GM23338 (cell line): ENCODE results near the gene TINCR. TPM values are rescaled to one million over a fixed set of nuclear protein-coding genes. Genes with fewer than 3 reads are reported as not detected.

Experiments used
- ATAC-seq: fragments of 200-7000 bp; cut with Tn5 transposase; 3 replicates; pipeline ENCODE4 v1.9.1; 2020
- DNase-seq: peaks from one replicate; pipeline ENCODE4 v3.0.0-alpha.2; 2015; ENCODE audit warnings: low spot score
- H2AFZ ChIP-seq: fragments of 200-600 bp; sonication (generic); 2 replicates; pipeline ENCODE4 v1.8.0; 2016; ENCODE audit warnings: antibody characterized with exemption, mild to moderate bottlenecking, moderate library complexity
- H3F3A ChIP-seq: fragments of 200-600 bp; sonication (generic); replicated peaks from 2 replicates; pipeline ENCODE4 v1.8.0; 2017; ENCODE audit warnings: antibody characterized with exemption, mixed run types, low read depth
- H3K27ac ChIP-seq: fragments of 200-600 bp; sonication (generic); 2 replicates; pipeline ENCODE4 v1.6.1; 2016; ENCODE audit warnings: low read depth
- H3K27me3 ChIP-seq: fragments of 200-600 bp; sonication (generic); 2 replicates; pipeline ENCODE4 v1.8.0; 2016; ENCODE audit warnings: mild to moderate bottlenecking, mixed run types, moderate library complexity; ENCODE audit not compliant: insufficient read depth
- H3K36me3 ChIP-seq: fragments of 200-600 bp; sonication (generic); 2 replicates; pipeline ENCODE4 v1.8.0; 2016; ENCODE audit warnings: mild to moderate bottlenecking; ENCODE audit not compliant: insufficient read depth
- H3K4me1 ChIP-seq: fragments of 200-600 bp; sonication (generic); 2 replicates; pipeline ENCODE4 v1.8.0; 2016; ENCODE audit warnings: mild to moderate bottlenecking, moderate library complexity; ENCODE audit not compliant: insufficient read depth
- H3K4me2 ChIP-seq: fragments of 200-600 bp; sonication (generic); 2 replicates; pipeline ENCODE4 v1.7.1; 2017; ENCODE audit warnings: mixed run types
- H3K4me3 ChIP-seq: fragments of 200-600 bp; sonication (generic); 2 replicates; pipeline ENCODE4 v1.6.1; 2016; ENCODE audit warnings: mixed run types
- H3K79me2 ChIP-seq: fragments of 200-600 bp; sonication (generic); replicated peaks from 2 replicates; pipeline ENCODE4 v1.8.0; 2017; ENCODE audit warnings: mild to moderate bottlenecking; ENCODE audit not compliant: insufficient read depth
- H3K9me2 ChIP-seq: fragments of 200-600 bp; sonication (generic); 2 replicates; pipeline ENCODE4 v1.8.0; 2017; ENCODE audit not compliant: insufficient read depth
- H4K20me1 ChIP-seq: fragments of 200-600 bp; sonication (generic); replicated peaks from 2 replicates; pipeline ENCODE4 v1.8.0; 2017; ENCODE audit warnings: mild to moderate bottlenecking; ENCODE audit not compliant: insufficient read depth
- H3K27ac Mint-ChIP-seq: 2 replicates; pipeline ENCODE4 v1.8.0; 2020; ENCODE audit warnings: inconsistent platforms, mild to moderate bottlenecking, moderate library complexity, mixed read lengths
- H3K27me3 Mint-ChIP-seq: 3 replicates; pipeline ENCODE4 v1.8.0; 2022; ENCODE audit warnings: low read depth, mild to moderate bottlenecking, moderate library complexity, mixed read lengths, inconsistent platforms; ENCODE audit not compliant: insufficient read depth, poor library complexity
- H3K36me3 Mint-ChIP-seq: 3 replicates; pipeline ENCODE4 v1.8.0; 2021; ENCODE audit warnings: low read depth, mild to moderate bottlenecking, inconsistent platforms, moderate library complexity, mixed read lengths
- H3K4me1 Mint-ChIP-seq: 3 replicates; pipeline ENCODE4 v1.8.0; 2020; ENCODE audit warnings: mild to moderate bottlenecking, inconsistent platforms, mixed read lengths
- H3K4me3 Mint-ChIP-seq: 3 replicates; pipeline ENCODE4 v1.8.0; 2021; ENCODE audit warnings: moderate library complexity, mild to moderate bottlenecking, inconsistent platforms, mixed read lengths
- H3K9me3 Mint-ChIP-seq: 3 replicates; pipeline ENCODE4 v1.8.0; 2020; ENCODE audit warnings: moderate library complexity, mild to moderate bottlenecking, inconsistent platforms, mixed read lengths
- EZH2phosphoT487 ChIP-seq: fragments of 200-600 bp; sonication (generic); IDR thresholded peaks from one replicate; pipeline ENCODE4 v1.8.1; 2018; ENCODE audit warnings: antibody characterized with exemption; ENCODE audit not compliant: unreplicated experiment
- NANOG ChIP-seq: IDR thresholded peaks from 2 replicates; pipeline ENCODE4 v1.6.1; 2016; ENCODE audit warnings: antibody characterized with exemption, borderline replicate concordance
- POLR2AphosphoS5 ChIP-seq: IDR thresholded peaks from 2 replicates; pipeline ENCODE4 v1.6.1; 2016; ENCODE audit warnings: antibody characterized with exemption, low read depth
- ZNF114 ChIP-seq: fragments of 250-450 bp; sonication (Bioruptor Pico); IDR thresholded peaks from 2 replicates; pipeline ENCODE4 v1.5.0; 2020; ENCODE audit warnings: mild to moderate bottlenecking, moderate library complexity
- ZNF331 ChIP-seq: fragments of 250-450 bp; sonication (Bioruptor Pico); IDR thresholded peaks from 2 replicates; pipeline ENCODE4 v1.5.0; 2020; ENCODE audit warnings: low read depth, mild to moderate bottlenecking, moderate library complexity
- polyA plus RNA-seq: library from polyadenylated mRNA; unstranded; fragments of >200 nt; fragmentation: Nextera tagmentation; extraction: Ambion mirVana; gene quantifications from 2 replicates; pipeline ENCODE4 v1.2.1, GENCODE V29; 2016
- total RNA-seq: library from RNA; depleted of rRNA; stranded (reverse); fragments of >200 nt; shearing (Covaris generic); gene quantifications from 2 replicates; pipeline ENCODE4 v1.2.3, GENCODE V29; 2014
- TF ChIP-seq, protein P1 (sequence below): fragments of 250-450 bp; sonication (Bioruptor Pico); IDR thresholded peaks from 2 replicates; pipeline ENCODE4 v1.5.0; 2020; ENCODE audit warnings: mild to moderate bottlenecking, moderate library complexity
- TF ChIP-seq, protein P2 (sequence below): IDR thresholded peaks from one replicate; pipeline ENCODE4 v1.6.1; 2018; ENCODE audit warnings: antibody characterized with exemption; ENCODE audit not compliant: unreplicated experiment
- TF ChIP-seq, protein P3 (sequence below), 2 experiments: fragments of 200-600 bp in 1 of 2; sonication (generic) in 1 of 2; conservative IDR thresholded peaks; 2 replicates each; pipeline versions ENCODE4 v1.5.1 to v1.6.1; 2016 to 2017; ENCODE audit warnings: antibody characterized with exemption in 2 of 2, low read depth in 2 of 2, mild to moderate bottlenecking in 2 of 2, moderate library complexity in 1 of 2
- TF ChIP-seq, protein P4 (sequence below): IDR thresholded peaks from 2 replicates; pipeline ENCODE4 v1.6.1; 2016; ENCODE audit warnings: antibody characterized with exemption

The TINCR gene
- total and polyA plus RNA-seq, 2 experiments from 2014 or later = 0.42 to 0.97 TPM

DNA sequence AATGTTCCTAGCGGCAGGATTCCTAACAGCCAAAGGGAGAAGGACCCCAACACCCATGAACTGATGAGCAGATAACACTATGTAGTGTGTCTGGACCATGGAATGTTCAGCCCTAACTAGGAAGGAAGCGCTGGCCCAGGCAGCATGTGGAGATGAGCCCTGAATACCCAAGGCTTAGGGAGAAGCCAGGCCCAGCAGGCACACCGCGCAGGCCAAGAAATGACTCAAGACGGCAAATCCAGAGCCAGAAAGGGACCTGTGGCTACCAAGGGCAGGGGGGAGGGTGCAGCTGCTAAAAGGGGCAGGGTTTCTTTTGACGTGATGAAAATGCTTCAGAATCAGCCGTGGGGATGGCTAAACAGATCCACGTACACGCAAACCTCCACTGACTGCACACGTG is 20.7 kb upstream of the TINCR start:
- H3K36me3 Mint-ChIP-seq = peaks cover 58% of the 10 kb centered on the region
- no peak overlapping the region for H3K4me3 ChIP-seq
- H3K27ac Mint-ChIP-seq = peak overlapping the region; percentile 49; the same call in 1 of the 2 replicates
- H3K79me2 ChIP-seq = no peaks in the 10 kb centered on the region; the same call in 1 of the 2 replicates
- H3F3A ChIP-seq = peaks cover 10% of the 10 kb centered on the region
- peaks cover 14% of the 10 kb centered on the region; the same call in 1 of the 2 replicates for H3K4me1 ChIP-seq
- no peak overlapping the region for H2AFZ ChIP-seq
- no peaks in the 10 kb centered on the region for H3K9me2 ChIP-seq
- ATAC-seq (no peak), DNase-seq (no peak)
- peaks cover 3% of the 10 kb centered on the region; the same call in 1 of the 2 replicates for H4K20me1 ChIP-seq
- no peaks in the 10 kb centered on the region; the same call in 2 of the 3 replicates for H3K9me3 Mint-ChIP-seq
- H3K27me3 ChIP-seq = no peaks in the 10 kb centered on the region
- no peak overlapping the region for H3K27ac ChIP-seq
- TF ChIP-seq NANOG = no peak
- peaks cover 9% of the 10 kb centered on the region for H3K27me3 Mint-ChIP-seq
- peaks cover 39% of the 10 kb centered on the region for H3K4me1 Mint-ChIP-seq
- H3K36me3 ChIP-seq = peaks cover 17% of the 10 kb centered on the region
- H3K4me3 Mint-ChIP-seq = no peak overlapping the region; the same call in 2 of the 3 replicates
- no peak overlapping the region for H3K4me2 ChIP-seq

DNA sequence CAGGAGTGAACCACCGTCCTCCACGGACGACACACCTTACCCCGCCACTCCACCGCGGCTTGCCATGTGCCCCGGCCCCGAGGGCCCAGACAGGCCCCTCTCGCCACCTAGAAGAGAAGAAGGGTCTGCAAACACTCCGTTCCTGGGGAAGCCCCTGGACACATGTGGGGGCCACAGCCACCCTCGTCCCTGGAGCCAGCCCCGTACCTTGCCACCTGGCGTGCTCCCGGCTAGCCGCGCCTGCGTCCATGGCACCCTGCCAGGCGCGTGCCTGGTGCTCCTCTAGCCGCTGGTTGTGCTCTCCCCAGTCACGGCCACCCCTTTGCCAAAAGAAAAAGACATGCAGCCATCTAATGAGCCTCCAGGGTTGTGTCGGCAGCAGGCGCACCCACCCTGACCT is 19.9 kb upstream of the TINCR start:
- H3K9me3 Mint-ChIP-seq = no peaks in the 10 kb centered on the region; the same call in 2 of the 3 replicates
- no peak overlapping the region for H2AFZ ChIP-seq
- H3K4me1 ChIP-seq = peaks cover 14% of the 10 kb centered on the region; the same call in 1 of the 2 replicates
- no peak overlapping the region for H3K27ac Mint-ChIP-seq
- H3K27me3 Mint-ChIP-seq = peaks cover 9% of the 10 kb centered on the region
- DNase-seq (no peak), ATAC-seq (no peak)
- H3K9me2 ChIP-seq = no peaks in the 10 kb centered on the region
- peaks cover 50% of the 10 kb centered on the region for H3K36me3 Mint-ChIP-seq
- H3K27ac ChIP-seq = no peak overlapping the region
- H3K4me2 ChIP-seq = no peak overlapping the region
- no peak overlapping the region for H3K4me3 ChIP-seq
- peaks cover 16% of the 10 kb centered on the region for H3K36me3 ChIP-seq
- no peaks in the 10 kb centered on the region; the same call in 1 of the 2 replicates for H3K79me2 ChIP-seq
- H3K4me3 Mint-ChIP-seq = no peak overlapping the region
- peaks cover 3% of the 10 kb centered on the region; the same call in 1 of the 2 replicates for H4K20me1 ChIP-seq
- peaks cover 39% of the 10 kb centered on the region for H3K4me1 Mint-ChIP-seq
- peaks cover 8% of the 10 kb centered on the region for H3F3A ChIP-seq
- H3K27me3 ChIP-seq = no peaks in the 10 kb centered on the region
- TF ChIP-seq EZH2phosphoT487 (no peak), ZNF114 (CRISPR knock-in tag) (no peak), NANOG (no peak), ZNF331 (CRISPR knock-in tag) (no peak), POLR2AphosphoS5 (no peak)
- TF ChIP-seq, protein P1, sequence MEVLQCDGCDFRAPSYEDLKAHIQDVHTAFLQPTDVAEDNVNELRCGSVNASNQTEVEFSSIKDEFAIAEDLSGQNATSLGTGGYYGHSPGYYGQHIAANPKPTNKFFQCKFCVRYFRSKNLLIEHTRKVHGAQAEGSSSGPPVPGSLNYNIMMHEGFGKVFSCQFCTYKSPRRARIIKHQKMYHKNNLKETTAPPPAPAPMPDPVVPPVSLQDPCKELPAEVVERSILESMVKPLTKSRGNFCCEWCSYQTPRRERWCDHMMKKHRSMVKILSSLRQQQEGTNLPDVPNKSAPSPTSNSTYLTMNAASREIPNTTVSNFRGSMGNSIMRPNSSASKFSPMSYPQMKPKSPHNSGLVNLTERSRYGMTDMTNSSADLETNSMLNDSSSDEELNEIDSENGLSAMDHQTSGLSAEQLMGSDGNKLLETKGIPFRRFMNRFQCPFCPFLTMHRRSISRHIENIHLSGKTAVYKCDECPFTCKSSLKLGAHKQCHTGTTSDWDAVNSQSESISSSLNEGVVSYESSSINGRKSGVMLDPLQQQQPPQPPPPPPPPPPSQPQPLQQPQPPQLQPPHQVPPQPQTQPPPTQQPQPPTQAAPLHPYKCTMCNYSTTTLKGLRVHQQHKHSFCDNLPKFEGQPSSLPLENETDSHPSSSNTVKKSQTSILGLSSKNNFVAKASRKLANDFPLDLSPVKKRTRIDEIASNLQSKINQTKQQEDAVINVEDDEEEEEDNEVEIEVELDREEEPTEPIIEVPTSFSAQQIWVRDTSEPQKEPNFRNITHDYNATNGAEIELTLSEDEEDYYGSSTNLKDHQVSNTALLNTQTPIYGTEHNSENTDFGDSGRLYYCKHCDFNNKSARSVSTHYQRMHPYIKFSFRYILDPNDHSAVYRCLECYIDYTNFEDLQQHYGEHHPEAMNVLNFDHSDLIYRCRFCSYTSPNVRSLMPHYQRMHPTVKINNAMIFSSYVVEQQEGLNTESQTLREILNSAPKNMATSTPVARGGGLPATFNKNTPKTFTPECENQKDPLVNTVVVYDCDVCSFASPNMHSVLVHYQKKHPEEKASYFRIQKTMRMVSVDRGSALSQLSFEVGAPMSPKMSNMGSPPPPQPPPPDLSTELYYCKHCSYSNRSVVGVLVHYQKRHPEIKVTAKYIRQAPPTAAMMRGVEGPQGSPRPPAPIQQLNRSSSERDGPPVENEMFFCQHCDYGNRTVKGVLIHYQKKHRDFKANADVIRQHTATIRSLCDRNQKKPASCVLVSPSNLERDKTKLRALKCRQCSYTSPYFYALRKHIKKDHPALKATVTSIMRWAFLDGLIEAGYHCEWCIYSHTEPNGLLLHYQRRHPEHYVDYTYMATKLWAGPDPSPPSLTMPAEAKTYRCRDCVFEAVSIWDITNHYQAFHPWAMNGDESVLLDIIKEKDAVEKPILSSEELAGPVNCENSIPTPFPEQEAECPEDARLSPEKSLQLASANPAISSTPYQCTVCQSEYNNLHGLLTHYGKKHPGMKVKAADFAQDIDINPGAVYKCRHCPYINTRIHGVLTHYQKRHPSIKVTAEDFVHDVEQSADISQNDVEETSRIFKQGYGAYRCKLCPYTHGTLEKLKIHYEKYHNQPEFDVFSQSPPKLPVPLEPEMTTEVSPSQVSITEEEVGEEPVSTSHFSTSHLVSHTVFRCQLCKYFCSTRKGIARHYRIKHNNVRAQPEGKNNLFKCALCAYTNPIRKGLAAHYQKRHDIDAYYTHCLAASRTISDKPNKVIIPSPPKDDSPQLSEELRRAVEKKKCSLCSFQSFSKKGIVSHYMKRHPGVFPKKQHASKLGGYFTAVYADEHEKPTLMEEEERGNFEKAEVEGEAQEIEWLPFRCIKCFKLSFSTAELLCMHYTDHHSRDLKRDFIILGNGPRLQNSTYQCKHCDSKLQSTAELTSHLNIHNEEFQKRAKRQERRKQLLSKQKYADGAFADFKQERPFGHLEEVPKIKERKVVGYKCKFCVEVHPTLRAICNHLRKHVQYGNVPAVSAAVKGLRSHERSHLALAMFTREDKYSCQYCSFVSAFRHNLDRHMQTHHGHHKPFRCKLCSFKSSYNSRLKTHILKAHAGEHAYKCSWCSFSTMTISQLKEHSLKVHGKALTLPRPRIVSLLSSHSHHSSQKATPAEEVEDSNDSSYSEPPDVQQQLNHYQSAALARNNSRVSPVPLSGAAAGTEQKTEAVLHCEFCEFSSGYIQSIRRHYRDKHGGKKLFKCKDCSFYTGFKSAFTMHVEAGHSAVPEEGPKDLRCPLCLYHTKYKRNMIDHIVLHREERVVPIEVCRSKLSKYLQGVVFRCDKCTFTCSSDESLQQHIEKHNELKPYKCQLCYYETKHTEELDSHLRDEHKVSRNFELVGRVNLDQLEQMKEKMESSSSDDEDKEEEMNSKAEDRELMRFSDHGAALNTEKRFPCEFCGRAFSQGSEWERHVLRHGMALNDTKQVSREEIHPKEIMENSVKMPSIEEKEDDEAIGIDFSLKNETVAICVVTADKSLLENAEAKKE = no peak
- TF ChIP-seq, protein P2, sequence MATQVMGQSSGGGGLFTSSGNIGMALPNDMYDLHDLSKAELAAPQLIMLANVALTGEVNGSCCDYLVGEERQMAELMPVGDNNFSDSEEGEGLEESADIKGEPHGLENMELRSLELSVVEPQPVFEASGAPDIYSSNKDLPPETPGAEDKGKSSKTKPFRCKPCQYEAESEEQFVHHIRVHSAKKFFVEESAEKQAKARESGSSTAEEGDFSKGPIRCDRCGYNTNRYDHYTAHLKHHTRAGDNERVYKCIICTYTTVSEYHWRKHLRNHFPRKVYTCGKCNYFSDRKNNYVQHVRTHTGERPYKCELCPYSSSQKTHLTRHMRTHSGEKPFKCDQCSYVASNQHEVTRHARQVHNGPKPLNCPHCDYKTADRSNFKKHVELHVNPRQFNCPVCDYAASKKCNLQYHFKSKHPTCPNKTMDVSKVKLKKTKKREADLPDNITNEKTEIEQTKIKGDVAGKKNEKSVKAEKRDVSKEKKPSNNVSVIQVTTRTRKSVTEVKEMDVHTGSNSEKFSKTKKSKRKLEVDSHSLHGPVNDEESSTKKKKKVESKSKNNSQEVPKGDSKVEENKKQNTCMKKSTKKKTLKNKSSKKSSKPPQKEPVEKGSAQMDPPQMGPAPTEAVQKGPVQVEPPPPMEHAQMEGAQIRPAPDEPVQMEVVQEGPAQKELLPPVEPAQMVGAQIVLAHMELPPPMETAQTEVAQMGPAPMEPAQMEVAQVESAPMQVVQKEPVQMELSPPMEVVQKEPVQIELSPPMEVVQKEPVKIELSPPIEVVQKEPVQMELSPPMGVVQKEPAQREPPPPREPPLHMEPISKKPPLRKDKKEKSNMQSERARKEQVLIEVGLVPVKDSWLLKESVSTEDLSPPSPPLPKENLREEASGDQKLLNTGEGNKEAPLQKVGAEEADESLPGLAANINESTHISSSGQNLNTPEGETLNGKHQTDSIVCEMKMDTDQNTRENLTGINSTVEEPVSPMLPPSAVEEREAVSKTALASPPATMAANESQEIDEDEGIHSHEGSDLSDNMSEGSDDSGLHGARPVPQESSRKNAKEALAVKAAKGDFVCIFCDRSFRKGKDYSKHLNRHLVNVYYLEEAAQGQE = no peak
- TF ChIP-seq, protein P3, sequence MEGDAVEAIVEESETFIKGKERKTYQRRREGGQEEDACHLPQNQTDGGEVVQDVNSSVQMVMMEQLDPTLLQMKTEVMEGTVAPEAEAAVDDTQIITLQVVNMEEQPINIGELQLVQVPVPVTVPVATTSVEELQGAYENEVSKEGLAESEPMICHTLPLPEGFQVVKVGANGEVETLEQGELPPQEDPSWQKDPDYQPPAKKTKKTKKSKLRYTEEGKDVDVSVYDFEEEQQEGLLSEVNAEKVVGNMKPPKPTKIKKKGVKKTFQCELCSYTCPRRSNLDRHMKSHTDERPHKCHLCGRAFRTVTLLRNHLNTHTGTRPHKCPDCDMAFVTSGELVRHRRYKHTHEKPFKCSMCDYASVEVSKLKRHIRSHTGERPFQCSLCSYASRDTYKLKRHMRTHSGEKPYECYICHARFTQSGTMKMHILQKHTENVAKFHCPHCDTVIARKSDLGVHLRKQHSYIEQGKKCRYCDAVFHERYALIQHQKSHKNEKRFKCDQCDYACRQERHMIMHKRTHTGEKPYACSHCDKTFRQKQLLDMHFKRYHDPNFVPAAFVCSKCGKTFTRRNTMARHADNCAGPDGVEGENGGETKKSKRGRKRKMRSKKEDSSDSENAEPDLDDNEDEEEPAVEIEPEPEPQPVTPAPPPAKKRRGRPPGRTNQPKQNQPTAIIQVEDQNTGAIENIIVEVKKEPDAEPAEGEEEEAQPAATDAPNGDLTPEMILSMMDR (conservative IDR thresholded peaks at IDR 0.05; ENCODE audit: low read depth in 2 of 2) = no peak
- TF ChIP-seq, protein P4, sequence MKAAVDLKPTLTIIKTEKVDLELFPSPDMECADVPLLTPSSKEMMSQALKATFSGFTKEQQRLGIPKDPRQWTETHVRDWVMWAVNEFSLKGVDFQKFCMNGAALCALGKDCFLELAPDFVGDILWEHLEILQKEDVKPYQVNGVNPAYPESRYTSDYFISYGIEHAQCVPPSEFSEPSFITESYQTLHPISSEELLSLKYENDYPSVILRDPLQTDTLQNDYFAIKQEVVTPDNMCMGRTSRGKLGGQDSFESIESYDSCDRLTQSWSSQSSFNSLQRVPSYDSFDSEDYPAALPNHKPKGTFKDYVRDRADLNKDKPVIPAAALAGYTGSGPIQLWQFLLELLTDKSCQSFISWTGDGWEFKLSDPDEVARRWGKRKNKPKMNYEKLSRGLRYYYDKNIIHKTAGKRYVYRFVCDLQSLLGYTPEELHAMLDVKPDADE = no peak
